IPS DF 6.9 (cell line): Measurements from ENCODE around the gene NCOR1.
"Not testable (repeated sequence)": the region's sequence is repeated elsewhere in the genome, so short reads cannot be mapped to it uniquely, and the experiment has no call there.

ENCODE experiments used
- DNase-seq: peaks from one replicate; pipeline ENCODE4 v3.0.0-alpha.2; 2013; ENCODE audit warnings: low read depth, low spot score
- H3K27ac ChIP-seq: one replicate; pipeline ENCODE4 v1.5.1; 2013; ENCODE audit warnings: low read length, control low read depth
- H3K27me3 ChIP-seq: 2 replicates; pipeline ENCODE4 v1.6.1; 2013; ENCODE audit warnings: mild to moderate bottlenecking, low read length; ENCODE audit not compliant: control insufficient read depth, insufficient read depth
- H3K36me3 ChIP-seq: 2 replicates; pipeline ENCODE4 v1.6.1; 2013; ENCODE audit warnings: low read length; ENCODE audit not compliant: control insufficient read depth, insufficient read depth
- H3K4me1 ChIP-seq: 2 replicates; pipeline ENCODE4 v1.6.1; 2013; ENCODE audit warnings: low read length; ENCODE audit not compliant: control insufficient read depth, insufficient read depth
- H3K4me3 ChIP-seq: 2 replicates; pipeline ENCODE4 v1.5.1; 2013; ENCODE audit warnings: mild to moderate bottlenecking, low read length
- H3K9me3 ChIP-seq: 2 replicates; pipeline ENCODE4 v1.6.1; 2013; ENCODE audit warnings: low read length, inconsistent platforms; ENCODE audit not compliant: control insufficient read depth, insufficient read depth
- WGBS: extraction: QIAGEN DNeasy Blood & Tissue Kit; methylation state at CpG from one replicate; pipeline ENCODE4 v1.1.7; 2013; ENCODE audit warnings: mixed read lengths, missing lambda C conversion rate; ENCODE audit not compliant: insufficient read length, insufficient coverage; 5-methylcytosine and 5-hydroxymethylcytosine counted together

The NCOR1 gene

DNA sequence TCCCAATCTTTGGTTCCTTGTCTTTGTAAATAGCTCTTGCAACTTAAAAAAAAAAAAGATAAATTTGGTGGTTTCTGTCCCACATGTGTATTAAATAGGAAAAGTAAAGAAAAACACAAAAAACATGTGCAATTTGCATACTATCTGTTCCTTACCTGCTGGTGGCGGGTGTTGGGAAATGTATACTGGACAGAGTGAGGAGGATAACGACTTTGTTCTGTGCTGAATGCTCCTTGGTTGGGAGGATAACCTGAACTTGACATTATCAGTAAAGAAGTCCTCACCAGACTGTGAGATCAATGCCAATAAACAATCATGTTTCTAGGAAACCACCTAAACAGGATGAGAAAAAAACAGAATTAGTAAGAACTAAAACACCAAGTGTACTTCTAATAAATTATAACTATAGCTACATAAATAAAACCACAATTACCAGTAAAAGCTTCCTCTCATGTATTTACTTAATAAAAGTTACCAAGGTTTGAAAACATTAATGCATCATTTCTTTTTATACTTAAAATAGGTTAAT, 21.0 kb downstream of the NCOR1 start:
- not testable (repeated sequence) for H3K4me1 ChIP-seq, H3K36me3 ChIP-seq, H3K27ac ChIP-seq, H3K27me3 ChIP-seq, H3K4me3 ChIP-seq, DNase-seq, H3K9me3 ChIP-seq
- WGBS: no CpG with 5 or more reads among the region's 2 CpGs

DNA sequence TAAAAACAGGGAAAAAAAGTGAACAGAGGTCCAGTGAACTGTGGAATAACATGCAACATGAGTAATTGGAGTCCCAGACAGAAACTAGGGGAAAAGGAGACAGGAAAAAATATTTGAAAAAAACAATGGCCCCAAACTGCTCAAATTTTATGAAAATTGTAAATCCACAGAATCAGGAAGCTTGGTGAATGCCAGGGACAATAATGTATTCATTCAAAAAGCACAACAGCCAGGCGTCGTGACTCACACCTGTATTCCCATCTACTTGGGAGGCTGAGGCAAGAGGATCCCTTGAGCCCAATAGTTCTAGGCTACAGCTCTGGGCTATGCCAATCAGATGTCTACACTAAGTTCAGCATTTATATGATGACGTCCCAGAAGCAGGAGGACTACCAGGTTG, 23.7 kb downstream of the NCOR1 start:
- Histone ChIP-seq H3K27ac (no peak overlapping the region), H3K9me3 (no peaks in the 10 kb centered on the region), H3K27me3 (no peaks in the 10 kb centered on the region), H3K4me1 (no peaks in the 10 kb centered on the region), H3K36me3 (no peaks in the 10 kb centered on the region; the same call in 1 of the 2 replicates), H3K4me3 (no peak overlapping the region)
- no CpG with 5 or more reads among the region's 3 CpGs for WGBS
- no peak for DNase-seq

DNA sequence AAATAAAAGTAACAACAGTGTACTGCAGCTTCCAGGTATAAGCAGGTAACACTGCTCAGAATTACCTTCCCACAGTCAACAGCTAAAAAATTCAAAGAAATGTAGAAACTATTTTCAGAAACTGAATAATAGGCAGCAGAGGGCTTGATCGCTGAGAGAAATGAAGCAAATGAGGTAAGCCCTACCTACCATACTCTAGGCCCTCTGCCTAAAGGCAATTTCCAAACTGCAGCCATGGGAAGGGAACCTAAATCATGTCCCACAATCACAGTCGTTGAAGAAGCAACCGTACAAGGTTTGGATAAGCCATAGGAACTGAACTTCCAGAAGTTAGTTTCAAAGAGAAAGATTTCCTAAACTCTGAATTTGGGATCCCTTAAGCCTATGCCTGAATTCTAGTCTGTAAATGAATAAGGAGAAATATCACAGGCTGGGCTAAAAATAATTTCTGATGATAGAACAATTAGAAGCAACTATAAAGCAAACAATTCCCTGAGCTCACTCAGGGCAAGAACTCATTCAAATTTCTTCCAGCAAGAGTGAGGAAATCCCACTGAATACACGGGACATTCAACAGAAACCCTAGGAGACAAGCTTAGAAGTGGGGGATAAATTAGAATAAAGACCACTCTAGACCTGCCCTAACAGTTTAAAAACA, 24.5 kb downstream of the NCOR1 start:
- Histone ChIP-seq H3K36me3 (no peaks in the 10 kb centered on the region; the same call in 1 of the 2 replicates), H3K27me3 (no peaks in the 10 kb centered on the region), H3K9me3 (no peaks in the 10 kb centered on the region), H3K27ac (no peak overlapping the region), H3K4me1 (no peaks in the 10 kb centered on the region), H3K4me3 (no peak overlapping the region)
- WGBS: no CpG with 5 or more reads among the region's 4 CpGs
- DNase-seq: no peak

DNA sequence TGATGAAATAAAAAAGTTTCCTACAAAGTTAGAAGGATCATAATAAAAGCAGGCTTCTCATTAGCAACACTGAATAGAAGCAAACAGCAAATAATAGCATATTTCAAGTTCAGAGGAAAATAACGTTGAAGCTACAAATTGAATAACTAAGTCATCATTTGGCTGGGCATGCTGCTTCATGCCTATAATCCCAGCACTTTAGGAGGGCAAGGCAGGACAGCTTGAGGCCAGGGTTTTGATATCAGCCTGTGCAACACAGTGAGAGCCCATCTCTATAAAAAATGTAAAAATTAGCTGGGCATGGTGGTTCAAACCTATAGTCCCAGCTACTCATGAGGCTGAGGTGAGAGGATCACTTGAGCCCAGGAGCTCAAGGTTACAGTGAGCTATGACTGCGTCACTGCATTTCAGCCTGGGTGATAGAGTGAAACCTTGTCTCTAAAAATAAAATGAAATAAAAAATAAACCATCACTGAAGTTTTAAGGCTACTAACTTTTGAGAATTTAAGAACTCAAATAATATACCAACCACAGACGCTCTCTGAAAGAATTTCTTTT, 25.5 kb downstream of the NCOR1 start:
- DNase-seq: no peak
- Histone ChIP-seq H3K36me3 (no peaks in the 10 kb centered on the region; the same call in 1 of the 2 replicates), H3K4me3 (no peak overlapping the region), H3K4me1 (no peaks in the 10 kb centered on the region), H3K9me3 (no peaks in the 10 kb centered on the region), H3K27ac (no peak overlapping the region), H3K27me3 (no peaks in the 10 kb centered on the region)
- no CpG with 5 or more reads among the region's 3 CpGs for WGBS

DNA sequence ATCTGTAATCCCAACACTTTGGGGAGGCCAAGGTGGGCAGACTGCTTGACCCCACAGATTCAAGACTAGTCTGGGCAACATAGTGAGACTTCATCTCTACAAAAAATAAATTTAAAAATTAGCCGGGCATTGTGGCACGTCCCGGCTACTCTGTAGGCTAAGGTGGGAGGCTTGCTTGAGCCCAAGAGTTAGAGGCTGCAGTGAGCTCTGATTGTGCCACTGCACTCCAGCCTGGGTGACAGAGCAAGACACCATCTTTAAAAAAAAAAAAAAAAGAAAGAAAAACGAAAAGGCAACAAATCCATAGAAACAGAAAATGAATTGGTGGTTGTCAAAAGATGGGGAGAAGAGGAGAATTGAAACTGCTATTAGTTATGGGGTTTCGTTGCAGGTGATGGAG, 27.7 kb downstream of the NCOR1 start:
- H3K4me1 ChIP-seq: no peaks in the 10 kb centered on the region
- H3K27ac ChIP-seq: no peak overlapping the region
- H3K9me3 ChIP-seq: no peaks in the 10 kb centered on the region
- no peak for DNase-seq
- H3K36me3 ChIP-seq: no peaks in the 10 kb centered on the region
- no peaks in the 10 kb centered on the region for H3K27me3 ChIP-seq
- no peak overlapping the region for H3K4me3 ChIP-seq
- WGBS: no CpG with 5 or more reads among the region's 5 CpGs

DNA sequence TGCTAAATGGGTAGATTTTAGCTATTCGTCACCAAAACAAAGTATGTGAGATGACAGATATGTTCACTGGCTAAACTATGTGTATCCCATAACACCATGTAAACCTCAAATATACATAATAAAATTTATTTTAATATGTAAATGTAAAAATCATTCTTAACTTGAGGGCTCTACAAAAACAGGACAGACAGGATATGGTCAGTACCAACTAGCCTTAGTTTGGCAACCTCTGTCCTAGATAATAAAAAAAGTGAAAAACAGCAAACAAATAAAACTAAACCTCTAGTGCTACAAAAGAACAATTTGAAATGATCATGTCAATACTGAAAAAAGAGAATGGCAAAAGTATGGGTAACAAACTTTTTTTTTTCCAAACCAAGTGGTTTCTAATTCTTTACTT, 33.8 kb downstream of the NCOR1 start:
- no peak for DNase-seq
- Histone ChIP-seq H3K27ac (no peak overlapping the region), H3K4me3 (no peak overlapping the region), H3K9me3 (no peaks in the 10 kb centered on the region), H3K36me3 (no peaks in the 10 kb centered on the region), H3K4me1 (no peaks in the 10 kb centered on the region), H3K27me3 (no peaks in the 10 kb centered on the region)
- whole genome bisulfite sequencing: no CpG with 5 or more reads among the region's 1 CpG

DNA sequence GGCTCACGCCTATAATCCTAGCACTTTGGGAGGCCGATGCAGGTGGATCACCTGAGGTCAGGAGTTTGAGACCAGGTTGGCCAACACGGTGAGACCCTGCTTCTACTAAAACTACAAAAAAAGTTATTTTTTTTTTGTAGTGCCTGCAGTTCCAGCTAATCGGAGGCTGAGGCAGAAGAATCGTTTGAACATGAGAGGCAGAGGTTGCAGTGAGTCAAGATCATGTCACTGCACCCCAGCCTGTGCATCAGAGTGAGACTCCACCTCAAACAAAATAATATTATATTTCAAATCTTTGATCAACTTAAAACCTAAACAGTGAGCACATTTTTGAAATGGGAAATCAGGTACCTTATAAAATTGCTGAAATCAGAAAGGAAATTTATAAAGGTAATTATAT, 36.5 kb downstream of the NCOR1 start:
- Histone ChIP-seq H3K4me3 (no peak overlapping the region), H3K27ac (no peak overlapping the region), H3K36me3 (no peaks in the 10 kb centered on the region), H3K27me3 (no peaks in the 10 kb centered on the region), H3K4me1 (no peaks in the 10 kb centered on the region), H3K9me3 (no peaks in the 10 kb centered on the region)
- no peak for DNase-seq
- no CpG with 5 or more reads among the region's 5 CpGs for WGBS

DNA sequence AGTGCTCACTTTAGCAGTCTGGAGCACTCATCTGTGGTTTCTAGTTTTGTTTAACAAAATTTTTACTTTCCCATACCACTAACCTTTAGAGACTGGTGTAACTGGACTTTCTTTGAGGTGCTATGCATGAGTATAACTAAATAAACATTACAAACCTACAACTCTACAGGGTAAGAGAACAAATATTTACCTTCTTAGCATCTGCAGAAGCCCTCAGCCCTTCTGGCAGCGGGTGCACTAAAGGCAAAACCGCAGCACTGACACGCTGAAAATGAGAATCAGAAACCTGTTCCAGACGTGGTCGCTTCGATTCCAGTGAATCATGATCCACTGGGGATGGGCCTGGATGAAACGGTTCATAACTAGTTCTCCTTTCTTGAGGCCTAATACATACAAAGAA, 43.7 kb downstream of the NCOR1 start:
- Histone ChIP-seq H3K4me1 (no peaks in the 10 kb centered on the region), H3K9me3 (no peaks in the 10 kb centered on the region), H3K27ac (no peak overlapping the region), H3K36me3 (no peaks in the 10 kb centered on the region; the same call in 1 of the 2 replicates), H3K27me3 (no peaks in the 10 kb centered on the region), H3K4me3 (no peak overlapping the region)
- no CpG with 5 or more reads among the region's 7 CpGs for WGBS
- no peak for DNase-seq

DNA sequence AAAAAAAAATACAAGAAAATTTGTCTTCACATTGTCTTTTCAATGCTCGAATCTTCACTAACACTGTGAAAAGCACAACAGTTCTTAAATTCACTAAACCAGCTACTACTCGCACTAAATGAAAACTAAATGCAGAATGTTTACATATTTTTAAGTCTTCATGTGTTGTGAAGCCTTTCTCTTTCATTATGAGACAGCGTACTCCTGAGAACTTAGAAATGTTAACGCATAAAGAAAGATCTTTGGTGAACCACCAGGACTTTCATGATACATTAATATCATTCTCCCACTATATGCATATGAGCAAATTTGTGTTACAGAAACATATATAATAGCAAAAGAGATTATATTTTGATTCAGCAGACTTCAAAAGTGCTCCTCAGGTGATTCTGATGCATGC, 48.6 kb downstream of the NCOR1 start:
- not testable (repeated sequence) for H3K27ac ChIP-seq, H3K9me3 ChIP-seq, H3K36me3 ChIP-seq, H3K4me3 ChIP-seq, H3K4me1 ChIP-seq, H3K27me3 ChIP-seq, DNase-seq
- 100% methylated on average over 1 of the region's 4 CpGs for WGBS

DNA sequence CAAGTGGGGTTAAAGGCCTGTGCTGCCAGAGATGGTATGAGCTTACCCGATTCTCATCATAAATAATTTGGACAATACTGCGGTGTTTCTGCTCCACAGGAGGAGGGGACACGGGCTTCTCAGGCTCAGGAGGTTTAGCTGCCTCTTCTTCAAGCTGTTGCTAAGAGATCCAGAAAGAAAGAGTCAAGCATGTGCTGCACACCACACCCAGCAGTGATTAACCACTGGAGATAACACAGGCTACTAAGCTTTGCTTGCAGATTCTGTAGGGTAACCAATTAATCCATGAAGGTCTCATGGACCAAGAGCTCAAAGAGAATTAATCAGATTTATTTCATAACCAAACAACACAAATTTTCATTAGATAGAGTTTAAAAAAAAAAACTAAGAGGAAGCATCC, 56.6 kb downstream of the NCOR1 start:
- H3K9me3 ChIP-seq: no peaks in the 10 kb centered on the region
- no peak overlapping the region for H3K4me3 ChIP-seq
- no CpG with 5 or more reads among the region's 3 CpGs for WGBS
- no peaks in the 10 kb centered on the region for H3K36me3 ChIP-seq
- no peak overlapping the region for H3K27ac ChIP-seq
- no peaks in the 10 kb centered on the region for H3K27me3 ChIP-seq
- no peaks in the 10 kb centered on the region for H3K4me1 ChIP-seq
- no peak for DNase-seq

DNA sequence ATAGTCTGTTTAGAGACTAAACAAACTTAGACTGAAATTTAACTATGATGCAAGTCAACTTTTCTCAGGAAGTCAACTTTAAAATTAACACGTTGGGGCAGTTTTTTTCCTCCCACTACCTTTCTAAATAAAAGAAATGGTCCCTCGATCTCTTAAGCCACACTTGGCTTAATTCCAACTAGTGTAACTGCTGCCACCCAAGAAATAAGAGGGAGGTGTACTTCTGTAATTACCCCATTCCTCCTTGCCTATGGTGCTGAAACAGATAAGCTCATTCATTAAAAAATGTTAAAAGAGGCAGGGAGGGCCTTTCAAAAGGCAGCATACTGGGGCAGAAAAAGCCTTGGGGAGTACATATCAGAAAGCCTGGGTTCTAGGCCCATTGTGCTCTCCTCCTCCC, 59.8 kb downstream of the NCOR1 start:
- no peaks in the 10 kb centered on the region for H3K9me3 ChIP-seq
- no peak overlapping the region for H3K4me3 ChIP-seq
- H3K27ac ChIP-seq: no peak overlapping the region
- H3K4me1 ChIP-seq: no peaks in the 10 kb centered on the region
- H3K27me3 ChIP-seq: no peaks in the 10 kb centered on the region
- H3K36me3 ChIP-seq: peaks cover 3% of the 10 kb centered on the region; the same call in 1 of the 2 replicates
- WGBS: no CpG with 5 or more reads among the region's 2 CpGs
- no peak for DNase-seq
